ENCODE results near the gene DNAH1.

Gene DNAH1

GRCh38 chr3:52343946-52344600 lies 28.0 kb downstream of the DNAH1 start:
- DNase-seq: no peak

- no peak for DNase-seq
These were observed 29.5 kb downstream of the DNAH1 start for GRCh38 chr3:52345521-52346109.

GRCh38 chr3:52346623-52347530 lies 30.8 kb downstream of the DNAH1 start:
- no peak for DNase-seq

GRCh38 chr3:52347716-52348635 lies 31.9 kb downstream of the DNAH1 start:
- no peak for DNase-seq

GRCh38 chr3:52349131-52349530 lies 33.0 kb downstream of the DNAH1 start:
- no peak for DNase-seq

- no peak for DNase-seq
These were observed 33.7 kb downstream of the DNAH1 start for GRCh38 chr3:52349611-52350395.

- no peak for DNase-seq
These were observed 34.3 kb downstream of the DNAH1 start for GRCh38 chr3:52350416-52350815.

GRCh38 chr3:52350981-52351761 lies 35.1 kb downstream of the DNAH1 start:
- DNase-seq: no peak

- DNase-seq: no peak
These were observed 35.7 kb downstream of the DNAH1 start for GRCh38 chr3:52351762-52352368.

GRCh38 chr3:52352566-52352965 lies 36.4 kb downstream of the DNAH1 start:
- no peak for DNase-seq

- DNase-seq: no peak
These were observed 37.3 kb downstream of the DNAH1 start for GRCh38 chr3:52353291-52353855.

- no peak for DNase-seq
These were observed 38.6 kb downstream of the DNAH1 start for GRCh38 chr3:52354676-52355075.

- DNase-seq: no peak
These were observed 39.4 kb downstream of the DNAH1 start for GRCh38 chr3:52355526-52355925.

- no peak for DNase-seq
These were observed 40.0 kb downstream of the DNAH1 start for GRCh38 chr3:52356126-52356525.

- no peak for DNase-seq
These were observed 41.3 kb downstream of the DNAH1 start for GRCh38 chr3:52357151-52358080.

GRCh38 chr3:52358362-52358940 lies 42.3 kb downstream of the DNAH1 start:
- no peak for DNase-seq

- DNase-seq: no peak
These were observed 43.2 kb downstream of the DNAH1 start for GRCh38 chr3:52359116-52359855.

- no peak for DNase-seq
These were observed 44.9 kb downstream of the DNAH1 start for GRCh38 chr3:52361011-52361410.
